Activated B cell treated with CpG ODN at 0.5 μM for 24 hours (primary cell): ENCODE results near the gene PPP1R3G. TPM values are rescaled to one million over a fixed set of nuclear protein-coding genes. Genes with fewer than 3 reads are reported as not detected.

Experiments used
- ATAC-seq: fragments of 200-7000 bp; cut with Tn5 transposase; one replicate; pipeline ENCODE4 v1.10.0; 2021; ENCODE audit warnings: low read depth, mild to moderate bottlenecking, moderate library complexity
- CTCF ChIA-PET: fragments of 350-600 bp; sonication (Branson Sonifier 250); formaldehyde crosslinking; loops from one replicate; lab custom pipeline; 2021; ENCODE audit warnings: antibody characterized with exemption; lab: Charles Lee
- POLR2A ChIA-PET: fragments of 350-600 bp; sonication (Branson Sonifier 250); formaldehyde crosslinking; loops from one replicate; lab custom pipeline; 2021; ENCODE audit warnings: antibody characterized with exemption; lab: Charles Lee
- DNase-seq: peaks from one replicate; pipeline ENCODE4 v3.0.0; 2022
- H3K27ac Mint-ChIP-seq: one replicate; pipeline ENCODE4 v1.8.0; 2020; ENCODE audit warnings: mixed read lengths
- H3K27me3 Mint-ChIP-seq: one replicate; pipeline ENCODE4 v1.8.0; 2021; ENCODE audit warnings: mixed read lengths
- H3K36me3 Mint-ChIP-seq: one replicate; pipeline ENCODE4 v1.8.0; 2021; ENCODE audit warnings: low read depth, mixed read lengths
- H3K4me1 Mint-ChIP-seq: one replicate; pipeline ENCODE4 v1.8.0; 2021; ENCODE audit warnings: mixed read lengths
- H3K4me3 Mint-ChIP-seq: one replicate; pipeline ENCODE4 v1.8.0; 2020; ENCODE audit warnings: mild to moderate bottlenecking, mixed read lengths
- H3K9me3 Mint-ChIP-seq: one replicate; pipeline ENCODE4 v1.8.0; 2020; ENCODE audit warnings: mixed read lengths
- intact Hi-C: fragments of 100-400 bp; cut with micrococcal nuclease; formaldehyde crosslinking; loops from one replicate; pipeline ENCODE4 v1.15.1; 2024
- total RNA-seq: library from RNA; stranded (reverse); gene quantifications from 2 replicates; pipeline ENCODE4 v1.2.3, GENCODE V29; 2022
- TF ChIP-seq, protein P1 (sequence below): fragments of 200-600 bp; IDR thresholded peaks from one replicate; pipeline ENCODE4 v1.8.0; 2022; ENCODE audit warnings: antibody characterized with exemption, mild to moderate bottlenecking

PPP1R3G gene
- total RNA-seq, 1 donor from 2014 or later, result 0.11 TPM

DNA sequence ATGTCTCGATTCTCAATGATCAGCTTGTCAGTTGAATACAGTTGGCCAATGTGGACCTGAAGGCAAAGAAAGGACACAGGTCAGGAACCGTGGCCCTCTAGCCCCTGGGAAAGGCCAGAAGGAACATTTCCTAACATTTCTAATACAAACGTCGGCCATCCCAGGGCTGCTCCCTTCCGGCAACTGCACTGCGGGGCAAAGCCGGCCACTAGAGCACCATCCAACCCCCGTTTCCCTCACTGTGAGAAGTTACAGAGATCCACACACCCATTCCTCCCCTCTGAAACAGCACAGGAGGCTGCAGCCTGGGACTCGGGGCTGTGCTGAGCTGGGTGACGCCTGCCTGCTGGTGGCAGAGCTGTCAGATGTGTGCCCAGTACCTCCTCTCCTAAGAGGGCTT lies 24.3 kb downstream of the PPP1R3G start:
- intact Hi-C loops, result no loop called here
- H3K27ac Mint-ChIP-seq, result no peak overlapping the region
- DNase-seq (no peak), ATAC-seq (no peak)
- H3K27me3 Mint-ChIP-seq, result no peaks in the 10 kb centered on the region
- TF ChIP-seq, protein P1, sequence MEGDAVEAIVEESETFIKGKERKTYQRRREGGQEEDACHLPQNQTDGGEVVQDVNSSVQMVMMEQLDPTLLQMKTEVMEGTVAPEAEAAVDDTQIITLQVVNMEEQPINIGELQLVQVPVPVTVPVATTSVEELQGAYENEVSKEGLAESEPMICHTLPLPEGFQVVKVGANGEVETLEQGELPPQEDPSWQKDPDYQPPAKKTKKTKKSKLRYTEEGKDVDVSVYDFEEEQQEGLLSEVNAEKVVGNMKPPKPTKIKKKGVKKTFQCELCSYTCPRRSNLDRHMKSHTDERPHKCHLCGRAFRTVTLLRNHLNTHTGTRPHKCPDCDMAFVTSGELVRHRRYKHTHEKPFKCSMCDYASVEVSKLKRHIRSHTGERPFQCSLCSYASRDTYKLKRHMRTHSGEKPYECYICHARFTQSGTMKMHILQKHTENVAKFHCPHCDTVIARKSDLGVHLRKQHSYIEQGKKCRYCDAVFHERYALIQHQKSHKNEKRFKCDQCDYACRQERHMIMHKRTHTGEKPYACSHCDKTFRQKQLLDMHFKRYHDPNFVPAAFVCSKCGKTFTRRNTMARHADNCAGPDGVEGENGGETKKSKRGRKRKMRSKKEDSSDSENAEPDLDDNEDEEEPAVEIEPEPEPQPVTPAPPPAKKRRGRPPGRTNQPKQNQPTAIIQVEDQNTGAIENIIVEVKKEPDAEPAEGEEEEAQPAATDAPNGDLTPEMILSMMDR, result no peak
- CTCF ChIA-PET, result no interaction called here
- POLR2A ChIA-PET, result no interaction called here
- H3K4me1 Mint-ChIP-seq, result no peaks in the 10 kb centered on the region
- peaks cover 17% of the 10 kb centered on the region for H3K36me3 Mint-ChIP-seq
- no peak overlapping the region for H3K4me3 Mint-ChIP-seq
- H3K9me3 Mint-ChIP-seq, result no peaks in the 10 kb centered on the region

DNA sequence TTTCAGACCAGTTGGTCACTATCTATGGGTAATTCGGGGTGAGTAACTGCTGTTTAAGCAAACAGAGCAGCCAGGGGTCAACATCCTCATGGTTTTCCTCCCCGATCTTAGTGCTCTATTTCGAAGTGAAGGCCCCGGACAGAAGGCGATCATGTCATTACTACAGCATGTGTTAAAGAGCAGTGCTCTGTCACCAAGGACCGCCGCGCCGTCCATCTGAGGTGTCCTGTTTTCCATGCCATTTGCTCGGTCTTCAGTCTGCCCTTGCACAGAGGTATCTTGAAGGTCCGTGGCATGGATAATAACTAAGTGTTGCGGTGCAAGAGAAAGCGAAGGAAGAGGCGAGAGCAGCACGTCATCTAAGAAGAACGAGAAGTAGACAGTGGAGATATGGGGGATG lies 25.1 kb downstream of the PPP1R3G start:
- Mint-ChIP-seq H3K9me3 (no peaks in the 10 kb centered on the region), H3K36me3 (peaks cover 17% of the 10 kb centered on the region), H3K27me3 (no peaks in the 10 kb centered on the region), H3K4me1 (no peaks in the 10 kb centered on the region), H3K4me3 (no peak overlapping the region), H3K27ac (no peak overlapping the region)
- ATAC-seq (no peak), DNase-seq (no peak)
- CTCF ChIA-PET, result no interaction called here
- TF ChIP-seq, protein P1, result no peak
- intact Hi-C loops, result no loop called here
- POLR2A ChIA-PET, result no interaction called here

DNA sequence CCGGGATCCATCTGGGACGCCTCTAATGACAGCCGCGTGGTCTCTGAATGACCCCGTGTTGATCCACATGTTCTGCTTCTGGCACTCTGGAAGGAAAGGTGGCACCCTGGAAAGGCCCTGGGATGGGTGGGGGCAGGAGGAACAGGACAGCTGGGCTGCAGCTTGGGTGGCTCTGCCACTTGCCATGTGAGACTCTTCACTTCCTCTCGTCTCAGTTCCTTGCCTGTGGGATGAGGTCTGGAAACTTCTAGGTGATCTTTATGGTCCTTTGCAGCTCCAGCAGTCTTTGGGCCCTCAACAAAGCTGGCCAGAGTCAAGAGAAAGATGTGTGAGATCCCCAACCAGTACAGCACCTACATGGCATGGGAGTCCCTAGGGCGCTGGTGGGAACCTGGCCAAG lies 26.5 kb downstream of the PPP1R3G start:
- TF ChIP-seq, protein P1, result no peak
- Mint-ChIP-seq H3K4me3 (no peak overlapping the region), H3K27ac (no peak overlapping the region), H3K4me1 (no peaks in the 10 kb centered on the region), H3K9me3 (no peaks in the 10 kb centered on the region), H3K36me3 (peaks cover 17% of the 10 kb centered on the region), H3K27me3 (no peaks in the 10 kb centered on the region)
- DNase-seq (no peak), ATAC-seq (no peak)
- POLR2A ChIA-PET, result no interaction called here
- CTCF ChIA-PET, result no interaction called here
- intact Hi-C loops, result no loop called here

DNA sequence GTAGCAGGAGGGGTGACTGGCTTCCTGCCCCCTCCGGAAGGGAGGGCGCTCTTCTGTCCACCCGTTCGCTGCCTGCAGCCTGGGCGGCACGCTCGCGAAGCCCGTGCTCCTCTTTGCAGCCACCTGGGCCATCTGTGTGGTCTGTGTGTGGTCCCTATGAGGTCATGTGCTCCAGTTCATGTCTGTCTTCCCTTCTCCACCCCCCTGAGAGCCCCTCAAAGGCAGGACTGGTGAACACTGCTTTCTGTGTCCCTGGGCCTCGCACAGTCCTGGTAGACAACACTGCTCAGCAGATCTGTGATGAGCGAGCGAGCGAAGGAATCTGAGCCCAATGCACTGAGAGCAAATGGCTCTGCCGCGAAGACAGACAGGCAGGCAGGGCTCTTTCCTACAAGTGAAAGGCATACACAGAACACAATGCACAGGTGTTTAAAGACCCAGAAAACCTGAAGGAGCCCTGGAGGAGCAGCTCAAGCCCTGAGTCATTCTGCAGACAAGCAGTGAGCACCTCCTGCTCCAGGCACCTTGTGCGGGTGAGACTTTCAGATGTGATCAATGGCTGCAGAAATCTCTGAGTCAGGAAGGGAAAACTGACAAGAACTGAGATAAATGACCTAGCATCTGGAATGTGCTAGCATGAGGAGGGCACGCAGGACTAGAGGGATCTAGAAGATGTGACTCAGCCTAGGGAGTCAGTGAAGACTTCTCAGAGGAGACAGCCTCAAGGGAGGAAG lies 27.1 kb downstream of the PPP1R3G start:
- peaks cover 17% of the 10 kb centered on the region for H3K36me3 Mint-ChIP-seq
- H3K27ac Mint-ChIP-seq, result no peak overlapping the region
- no peak overlapping the region for H3K4me3 Mint-ChIP-seq
- intact Hi-C loops, result no loop called here
- no peaks in the 10 kb centered on the region for H3K4me1 Mint-ChIP-seq
- H3K9me3 Mint-ChIP-seq, result no peaks in the 10 kb centered on the region
- TF ChIP-seq, protein P1, result no peak
- H3K27me3 Mint-ChIP-seq, result no peaks in the 10 kb centered on the region
- no peak for DNase-seq
- ChIA-PET CTCF (no interaction called here), POLR2A (no interaction called here)
- no peak for ATAC-seq

DNA sequence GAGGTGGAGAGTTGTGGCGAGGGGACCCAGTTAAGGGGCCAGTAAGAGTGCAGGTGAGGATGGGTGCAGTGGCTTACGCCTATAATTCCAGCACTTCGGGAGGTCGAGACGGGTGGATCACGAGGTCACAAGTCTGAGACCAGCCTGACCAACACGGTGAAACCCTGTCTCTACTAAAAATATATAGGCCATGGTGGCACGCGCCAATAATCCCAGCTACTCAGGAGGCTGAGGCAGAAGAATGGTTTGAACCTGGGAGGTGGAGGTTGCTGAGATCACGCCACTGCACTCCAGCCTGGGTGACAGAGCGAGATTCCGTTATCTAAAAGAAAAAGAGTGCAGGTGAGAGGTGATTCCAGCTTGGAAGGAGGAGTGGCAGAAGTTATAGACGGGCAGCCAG lies 28.0 kb downstream of the PPP1R3G start:
- ChIA-PET CTCF (no interaction called here), POLR2A (no interaction called here)
- ATAC-seq (no peak), DNase-seq (no peak)
- H3K9me3 Mint-ChIP-seq, result no peaks in the 10 kb centered on the region
- H3K36me3 Mint-ChIP-seq, result peaks cover 17% of the 10 kb centered on the region
- intact Hi-C loops, result no loop called here
- TF ChIP-seq, protein P1, result no peak
- no peak overlapping the region for H3K27ac Mint-ChIP-seq
- H3K4me1 Mint-ChIP-seq, result no peaks in the 10 kb centered on the region
- H3K27me3 Mint-ChIP-seq, result no peaks in the 10 kb centered on the region
- H3K4me3 Mint-ChIP-seq, result no peak overlapping the region
